Parathyroid adenoma (tissue), 2 donors: ENCODE measurements around the gene CRNN.

Experiments
- H2AFZ ChIP-seq: fragments of 300-600 bp; sonication (generic); one replicate; pipeline ENCODE4 v1.7.0; 2017; ENCODE audit warnings: antibody characterized with exemption, mild to moderate bottlenecking
- H3K27ac ChIP-seq: fragments of 300-600 bp; sonication (generic); one replicate; pipeline ENCODE4 v1.7.0; 2017
- H3K27me3 ChIP-seq: fragments of 300-600 bp; sonication (generic); one replicate; pipeline ENCODE4 v1.7.0; 2017; ENCODE audit warnings: low read length; ENCODE audit not compliant: control insufficient read depth, insufficient read depth
- H3K36me3 ChIP-seq: fragments of 300-600 bp; sonication (generic); one replicate; pipeline ENCODE4 v1.7.0; 2017; ENCODE audit warnings: low read length; ENCODE audit not compliant: control insufficient read depth, insufficient read depth
- H3K4me1 ChIP-seq: fragments of 300-600 bp; sonication (generic); one replicate; pipeline ENCODE4 v1.7.0; 2017; ENCODE audit warnings: control low read depth
- H3K4me2 ChIP-seq: fragments of 300-600 bp; sonication (generic); one replicate; pipeline ENCODE4 v1.7.0; 2017; ENCODE audit warnings: low read length
- H3K4me3 ChIP-seq: fragments of 300-600 bp; sonication (generic); one replicate; pipeline ENCODE4 v1.7.0; 2017; ENCODE audit warnings: low read depth, low read length
- H3K79me2 ChIP-seq: fragments of 300-600 bp; sonication (generic); one replicate; pipeline ENCODE4 v1.7.0; 2017; ENCODE audit warnings: control low read depth
- H3K9ac ChIP-seq: fragments of 300-600 bp; sonication (generic); one replicate; pipeline ENCODE4 v1.7.0; 2017; ENCODE audit warnings: mild to moderate bottlenecking
- H3K9me3 ChIP-seq: fragments of 300-600 bp; sonication (generic); one replicate; pipeline ENCODE4 v1.7.0; 2017; ENCODE audit warnings: low read length; ENCODE audit not compliant: control insufficient read depth
- TF ChIP-seq, protein P1 (sequence below): fragments of 300-600 bp; sonication (generic); IDR thresholded peaks from one replicate; pipeline ENCODE4 v1.7.0; 2017; ENCODE audit warnings: antibody characterized with exemption, mild to moderate bottlenecking
- donor health status: primary hyperparathyroidism.

Gene CRNN

DNA sequence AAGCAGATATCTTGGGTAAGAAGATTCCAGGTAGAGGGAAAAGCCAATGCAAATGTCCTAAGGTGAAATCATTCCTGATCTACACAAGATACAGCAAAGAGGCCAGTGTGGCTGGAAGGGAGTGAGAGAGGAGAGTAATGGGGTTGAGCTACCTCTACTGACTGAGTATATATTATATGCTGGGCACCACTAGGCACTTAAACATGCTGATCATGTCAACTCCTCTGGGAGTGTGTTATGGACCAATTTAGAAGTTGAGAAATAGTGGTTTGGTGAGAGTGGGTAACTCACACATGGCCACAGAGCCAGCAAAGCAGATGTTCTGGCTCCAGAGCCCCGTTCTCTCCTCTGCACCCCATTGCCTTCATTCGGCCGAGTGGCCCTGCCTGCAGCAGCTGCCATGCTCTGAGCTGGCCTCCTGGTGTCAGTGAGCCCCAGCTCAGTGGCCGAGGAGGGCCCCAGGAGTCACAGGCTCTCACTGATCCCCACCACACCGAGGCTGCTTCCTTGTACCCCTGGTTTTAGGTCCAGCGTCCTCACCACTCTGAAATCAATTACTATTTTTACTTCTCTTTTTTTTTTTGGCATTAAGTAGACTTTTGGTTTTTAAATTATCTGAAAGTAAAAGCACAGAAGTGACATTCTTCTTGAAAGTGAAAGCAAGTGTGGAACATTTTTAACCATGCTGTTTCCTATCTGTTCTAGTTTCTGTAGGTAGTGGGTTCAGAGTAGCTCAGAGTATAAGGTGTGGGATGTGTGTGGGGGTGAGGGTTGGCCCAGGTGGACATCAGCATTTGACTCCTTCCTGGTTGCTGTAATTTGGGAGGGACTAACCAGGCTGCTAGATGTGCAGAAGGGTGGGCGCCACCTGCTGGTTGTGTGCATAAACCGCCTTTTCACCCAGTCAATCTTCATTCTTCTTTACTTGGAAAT is 45.8 kb upstream of the CRNN start:
- peak overlapping the region; percentile 76 for H2AFZ ChIP-seq
- TF ChIP-seq, protein P1, sequence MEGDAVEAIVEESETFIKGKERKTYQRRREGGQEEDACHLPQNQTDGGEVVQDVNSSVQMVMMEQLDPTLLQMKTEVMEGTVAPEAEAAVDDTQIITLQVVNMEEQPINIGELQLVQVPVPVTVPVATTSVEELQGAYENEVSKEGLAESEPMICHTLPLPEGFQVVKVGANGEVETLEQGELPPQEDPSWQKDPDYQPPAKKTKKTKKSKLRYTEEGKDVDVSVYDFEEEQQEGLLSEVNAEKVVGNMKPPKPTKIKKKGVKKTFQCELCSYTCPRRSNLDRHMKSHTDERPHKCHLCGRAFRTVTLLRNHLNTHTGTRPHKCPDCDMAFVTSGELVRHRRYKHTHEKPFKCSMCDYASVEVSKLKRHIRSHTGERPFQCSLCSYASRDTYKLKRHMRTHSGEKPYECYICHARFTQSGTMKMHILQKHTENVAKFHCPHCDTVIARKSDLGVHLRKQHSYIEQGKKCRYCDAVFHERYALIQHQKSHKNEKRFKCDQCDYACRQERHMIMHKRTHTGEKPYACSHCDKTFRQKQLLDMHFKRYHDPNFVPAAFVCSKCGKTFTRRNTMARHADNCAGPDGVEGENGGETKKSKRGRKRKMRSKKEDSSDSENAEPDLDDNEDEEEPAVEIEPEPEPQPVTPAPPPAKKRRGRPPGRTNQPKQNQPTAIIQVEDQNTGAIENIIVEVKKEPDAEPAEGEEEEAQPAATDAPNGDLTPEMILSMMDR = peak; percentile 60
- H3K9me3 ChIP-seq = no peaks in the 10 kb centered on the region
- H3K27ac ChIP-seq = no peak overlapping the region
- H3K79me2 ChIP-seq = no peaks in the 10 kb centered on the region
- no peaks in the 10 kb centered on the region for H3K36me3 ChIP-seq
- no peak overlapping the region for H3K9ac ChIP-seq
- H3K4me1 ChIP-seq = no peaks in the 10 kb centered on the region
- H3K4me2 ChIP-seq = peak overlapping the region; percentile 15
- H3K4me3 ChIP-seq = no peak overlapping the region
- no peaks in the 10 kb centered on the region for H3K27me3 ChIP-seq

DNA sequence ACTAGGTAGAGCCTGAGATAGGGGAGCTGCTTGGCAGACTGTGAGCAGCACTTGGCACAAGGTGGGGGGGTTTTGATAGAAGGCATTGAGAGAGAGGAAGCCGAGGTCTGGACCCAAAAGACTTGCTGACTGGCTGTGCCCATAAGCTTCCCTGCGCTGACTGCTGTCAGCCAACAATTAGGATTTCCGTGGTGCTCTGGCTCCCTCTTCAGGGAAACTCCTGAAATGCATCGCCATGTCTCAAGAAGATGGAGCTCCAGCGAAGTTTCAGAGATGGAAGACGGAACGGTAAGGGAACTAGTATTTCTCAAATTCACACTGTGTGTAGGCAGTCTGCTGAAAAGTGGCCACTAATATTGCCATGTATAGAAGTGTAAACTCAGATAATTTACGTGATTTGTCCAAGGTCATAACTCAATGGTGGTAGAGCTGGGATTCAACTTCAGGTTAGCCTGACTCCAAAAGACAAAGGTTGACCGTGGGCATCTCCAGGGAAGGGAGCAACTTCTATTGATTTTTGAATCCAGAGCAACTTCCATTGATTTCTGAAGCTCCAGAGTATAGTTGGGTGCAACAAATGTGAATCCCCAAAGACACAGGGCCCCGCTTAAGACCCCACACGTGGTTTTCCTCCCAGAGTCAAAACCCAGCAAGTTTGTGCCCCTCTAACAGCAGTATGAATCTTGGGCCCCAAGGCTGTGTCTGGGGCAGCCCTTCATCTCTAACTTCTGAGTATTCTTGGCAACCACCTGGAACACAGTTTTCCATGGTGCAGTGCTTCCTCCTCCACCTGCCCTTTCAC is 44.5 kb upstream of the CRNN start:
- Histone ChIP-seq H3K9ac (no peak overlapping the region), H3K4me1 (no peaks in the 10 kb centered on the region), H2AFZ (peak overlapping the region; percentile 51), H3K36me3 (no peaks in the 10 kb centered on the region), H3K79me2 (no peaks in the 10 kb centered on the region), H3K9me3 (no peaks in the 10 kb centered on the region), H3K4me3 (no peak overlapping the region), H3K27ac (no peak overlapping the region), H3K4me2 (no peak overlapping the region), H3K27me3 (no peaks in the 10 kb centered on the region)
- TF ChIP-seq, protein P1 = peak; percentile 77

DNA sequence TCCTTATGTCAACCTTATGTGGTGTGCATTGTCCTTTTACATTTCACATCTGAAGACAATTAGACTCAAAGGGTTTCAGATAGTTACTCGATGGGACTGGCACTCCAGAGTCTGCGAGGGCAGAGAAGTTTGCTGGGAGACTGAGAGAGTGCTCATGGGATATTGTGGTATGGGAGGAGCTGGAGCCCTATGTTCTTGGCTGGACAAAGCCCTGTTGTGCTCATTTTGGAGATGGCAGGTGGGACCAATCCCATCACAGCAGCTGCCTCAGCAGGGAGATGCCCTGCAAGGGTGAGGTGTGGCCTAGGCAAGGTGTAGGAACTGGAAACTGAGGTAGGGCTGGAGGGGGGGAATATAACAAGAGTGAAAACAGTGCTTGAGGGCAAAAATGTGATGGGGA is 43.5 kb upstream of the CRNN start:
- Histone ChIP-seq H3K36me3 (no peaks in the 10 kb centered on the region), H3K9ac (no peak overlapping the region), H3K27ac (no peak overlapping the region), H2AFZ (no peak overlapping the region), H3K4me3 (no peak overlapping the region), H3K4me2 (no peak overlapping the region), H3K27me3 (no peaks in the 10 kb centered on the region), H3K4me1 (no peaks in the 10 kb centered on the region), H3K79me2 (no peaks in the 10 kb centered on the region), H3K9me3 (no peaks in the 10 kb centered on the region)
- TF ChIP-seq, protein P1 = no peak

DNA sequence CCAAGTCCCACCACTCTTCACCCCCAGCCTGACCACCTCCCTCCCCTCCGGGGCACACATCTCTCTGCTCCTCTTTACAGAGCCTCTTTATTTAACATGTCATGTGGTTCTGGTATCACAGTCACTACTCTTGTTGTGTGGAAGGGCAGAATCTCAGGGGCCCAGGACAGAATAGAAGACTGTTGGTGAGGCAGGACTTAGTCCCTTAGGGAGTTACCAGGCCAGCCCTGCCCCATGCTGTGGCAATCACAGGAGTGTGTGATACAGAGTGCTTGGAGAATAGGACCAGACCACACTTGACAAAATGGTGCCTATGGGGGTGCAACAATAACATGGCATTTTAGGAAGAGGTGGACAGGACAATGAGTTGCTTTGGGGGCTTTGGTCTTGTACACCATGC is 43.0 kb upstream of the CRNN start:
- Histone ChIP-seq H3K4me3 (no peak overlapping the region), H3K27me3 (no peaks in the 10 kb centered on the region), H3K36me3 (no peaks in the 10 kb centered on the region), H3K4me2 (no peak overlapping the region), H3K9ac (no peak overlapping the region), H3K27ac (no peak overlapping the region), H3K4me1 (no peaks in the 10 kb centered on the region), H3K79me2 (no peaks in the 10 kb centered on the region), H2AFZ (no peak overlapping the region), H3K9me3 (no peaks in the 10 kb centered on the region)
- TF ChIP-seq, protein P1 = no peak
